Fibroblast of lung (primary cell): ENCODE measurements around the gene EEFSEC.

Experiments used
- CTCF ChIP-seq, 2 donors: IDR thresholded peaks in 1 of 2; conservative IDR thresholded peaks in 1 of 2; 1 replicate in 1 of 2; 2 replicates in 1 of 2; pipeline ENCODE4 v1.5.1; 2011 to 2012; ENCODE audit warnings: low read length in 2 of 2, control low read depth in 1 of 2, inconsistent platforms in 1 of 2, low read depth in 1 of 2, mild to moderate bottlenecking in 1 of 2
- EZH2 ChIP-seq: IDR thresholded peaks from 2 replicates; pipeline ENCODE4 v1.5.1; 2012; ENCODE audit warnings: low read length, control low read depth, mild to moderate bottlenecking; ENCODE audit errors: missing control alignments

DNA sequence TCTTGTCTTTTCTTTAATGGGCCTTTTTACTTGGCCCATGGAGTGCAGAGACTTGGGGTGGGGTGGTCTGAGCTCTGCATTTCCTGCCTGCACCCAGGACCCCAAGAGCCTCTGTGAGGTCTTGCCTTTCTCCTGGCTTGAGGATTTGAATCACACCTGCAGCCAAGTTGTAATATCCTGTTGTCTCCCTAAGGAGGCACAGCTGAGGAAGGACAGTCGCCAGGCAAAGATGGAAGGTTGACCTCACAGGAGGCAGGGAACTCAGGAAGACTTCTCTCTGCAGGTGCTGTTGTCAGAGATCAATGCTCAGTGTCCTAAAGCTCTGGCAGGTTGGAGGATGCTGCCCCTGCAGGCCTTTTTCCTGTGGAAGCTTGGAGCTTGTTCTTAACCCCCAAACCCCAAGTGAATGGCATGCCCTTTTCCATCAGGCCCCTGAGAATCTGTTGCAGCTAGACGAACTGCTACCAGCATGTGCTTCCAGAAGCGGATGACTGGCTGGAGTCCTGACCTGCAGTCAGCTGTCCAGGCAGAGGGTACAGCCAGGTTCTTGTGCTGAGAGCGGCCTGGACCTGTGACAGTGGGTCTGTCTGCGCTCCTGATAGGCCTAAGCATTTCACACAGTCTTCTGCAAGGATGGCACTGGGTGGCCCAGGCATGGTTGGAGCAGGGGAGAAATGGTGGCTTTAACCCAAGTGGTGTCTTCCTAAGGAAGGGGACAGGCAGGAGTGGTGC, 120.0 kb downstream of the EEFSEC start:
- TF ChIP-seq CTCF (conservative IDR thresholded peaks at IDR 0.05 in 1 of 2, IDR thresholded peaks at IDR 0.05 in 1 of 2; ENCODE audit: low read depth in 1 of 2, low read length in 2 of 2), result no peak
- TF ChIP-seq EZH2, result no peak
